Measurements from ENCODE around the gene USF1.
A peak's percentile ranks its signal among the peaks of the same experiment; 100 is the strongest.

USF1 gene

GRCh38 chr1:161045736-161046604 lies at the start of gene USF1:
Gene USF1, minus strand, starts transcription at chr1:161045977. Its CDS starts 2,702 bp downstream, at chr1:161043275.
- Histone ChIP-seq H3K9ac (ENCODE audit: low read depth in 1 of 2, low read length in 2 of 2) (peak within 1 kb of the TSS; percentile 96 to 100), H3K27me3 (ENCODE audit: control insufficient read depth in 2 of 2, insufficient read depth in 2 of 2, low read length in 2 of 2) (no peaks in the 10 kb centered on the region), H3K27ac (ENCODE audit: low read depth in 2 of 2, low read length in 2 of 2) (peak within 1 kb of the TSS; percentile 94 to 98), H3K4me3 (ENCODE audit: low read length in 2 of 2) (peak within 1 kb of the TSS; percentile 78 to 93), H3K4me1 (ENCODE audit: control insufficient read depth in 2 of 2, insufficient read depth in 2 of 2, low read length in 2 of 2) (peaks cover 6 to 26% of the 10 kb centered on the region in 2 donors), H3K36me3 (ENCODE audit: control insufficient read depth in 2 of 2, insufficient read depth in 2 of 2, low read length in 2 of 2) (peaks cover 20 to 23% of the 10 kb centered on the region in 2 donors), H3K9me3 (ENCODE audit: control insufficient read depth in 2 of 2, low read length in 2 of 2) (no peaks in the 10 kb centered on the region)

GRCh38 chr1:161095230-161095629 lies 49.5 kb upstream of the USF1 start:
- H3K27ac ChIP-seq (ENCODE audit: low read depth in 2 of 2, low read length in 2 of 2), result no peak overlapping the region
- peaks cover 13 to 17% of the 10 kb centered on the region in 2 donors for H3K4me1 ChIP-seq (ENCODE audit: control insufficient read depth in 2 of 2, insufficient read depth in 2 of 2, low read length in 2 of 2)
- no peaks in the 10 kb centered on the region for H3K27me3 ChIP-seq (ENCODE audit: control insufficient read depth in 2 of 2, insufficient read depth in 2 of 2, low read length in 2 of 2)
- no peak overlapping the region for H3K4me3 ChIP-seq (ENCODE audit: low read length in 2 of 2)
- no peak overlapping the region for H3K9ac ChIP-seq (ENCODE audit: low read depth in 1 of 2, low read length in 2 of 2)
- peaks cover 0 to 3% of the 10 kb centered on the region in 2 donors for H3K36me3 ChIP-seq (ENCODE audit: control insufficient read depth in 2 of 2, insufficient read depth in 2 of 2, low read length in 2 of 2)
- H3K9me3 ChIP-seq (ENCODE audit: control insufficient read depth in 2 of 2, low read length in 2 of 2), result no peaks in the 10 kb centered on the region

GRCh38 chr1:161094481-161094880 lies 48.7 kb upstream of the USF1 start:
- Histone ChIP-seq H3K27me3 (ENCODE audit: control insufficient read depth in 2 of 2, insufficient read depth in 2 of 2, low read length in 2 of 2) (no peaks in the 10 kb centered on the region), H3K4me1 (ENCODE audit: control insufficient read depth in 2 of 2, insufficient read depth in 2 of 2, low read length in 2 of 2) (peaks cover 13 to 20% of the 10 kb centered on the region in 2 donors), H3K9me3 (ENCODE audit: control insufficient read depth in 2 of 2, low read length in 2 of 2) (no peaks in the 10 kb centered on the region), H3K9ac (ENCODE audit: low read depth in 1 of 2, low read length in 2 of 2) (no peak overlapping the region), H3K4me3 (ENCODE audit: low read length in 2 of 2) (no peak overlapping the region), H3K27ac (ENCODE audit: low read depth in 2 of 2, low read length in 2 of 2) (no peak overlapping the region), H3K36me3 (ENCODE audit: control insufficient read depth in 2 of 2, insufficient read depth in 2 of 2, low read length in 2 of 2) (no peaks in the 10 kb centered on the region)

- no peaks in the 10 kb centered on the region for H3K27me3 ChIP-seq (ENCODE audit: control insufficient read depth in 2 of 2, insufficient read depth in 2 of 2, low read length in 2 of 2)
- H3K4me3 ChIP-seq (ENCODE audit: low read length in 2 of 2), result no peak overlapping the region
- H3K9ac ChIP-seq (ENCODE audit: low read depth in 1 of 2, low read length in 2 of 2), result no peak overlapping the region
- no peaks in the 10 kb centered on the region for H3K36me3 ChIP-seq (ENCODE audit: control insufficient read depth in 2 of 2, insufficient read depth in 2 of 2, low read length in 2 of 2)
- H3K9me3 ChIP-seq (ENCODE audit: control insufficient read depth in 2 of 2, low read length in 2 of 2), result no peaks in the 10 kb centered on the region
- no peak overlapping the region for H3K27ac ChIP-seq (ENCODE audit: low read depth in 2 of 2, low read length in 2 of 2)
- peaks cover 7 to 20% of the 10 kb centered on the region in 2 donors for H3K4me1 ChIP-seq (ENCODE audit: control insufficient read depth in 2 of 2, insufficient read depth in 2 of 2, low read length in 2 of 2)
These were observed 46.8 kb upstream of the USF1 start for GRCh38 chr1:161092621-161093028.

- Histone ChIP-seq H3K9ac (ENCODE audit: low read depth in 1 of 2, low read length in 2 of 2) (no peak overlapping the region), H3K27ac (ENCODE audit: low read depth in 2 of 2, low read length in 2 of 2) (no peak overlapping the region)
These were observed 46.2 kb upstream of the USF1 start for GRCh38 chr1:161091796-161092507.

GRCh38 chr1:161091093-161091492 lies 45.3 kb upstream of the USF1 start:
- no peak overlapping the region for H3K27ac ChIP-seq (ENCODE audit: low read depth in 2 of 2, low read length in 2 of 2)
- H3K9ac ChIP-seq (ENCODE audit: low read depth in 1 of 2, low read length in 2 of 2), result no peak overlapping the region
- H3K36me3 ChIP-seq (ENCODE audit: control insufficient read depth in 2 of 2, insufficient read depth in 2 of 2, low read length in 2 of 2), result no peaks in the 10 kb centered on the region
- no peaks in the 10 kb centered on the region for H3K27me3 ChIP-seq (ENCODE audit: control insufficient read depth in 2 of 2, insufficient read depth in 2 of 2, low read length in 2 of 2)
- H3K9me3 ChIP-seq (ENCODE audit: control insufficient read depth in 2 of 2, low read length in 2 of 2), result no peaks in the 10 kb centered on the region
- H3K4me3 ChIP-seq (ENCODE audit: low read length in 2 of 2), result no peak overlapping the region
- peaks cover 7 to 28% of the 10 kb centered on the region in 2 donors for H3K4me1 ChIP-seq (ENCODE audit: control insufficient read depth in 2 of 2, insufficient read depth in 2 of 2, low read length in 2 of 2)

More at GRCh38 chr1:161091796-161092507, 46.2 kb upstream of the USF1 start:
- Histone ChIP-seq H3K4me1 (ENCODE audit: control insufficient read depth in 2 of 2, insufficient read depth in 2 of 2, low read length in 2 of 2) (peaks cover under 1 to 19% of the 10 kb centered on the region in 2 donors), H3K4me3 (ENCODE audit: low read length in 2 of 2) (no peak overlapping the region), H3K36me3 (ENCODE audit: control insufficient read depth in 2 of 2, insufficient read depth in 2 of 2, low read length in 2 of 2) (no peaks in the 10 kb centered on the region), H3K9me3 (ENCODE audit: control insufficient read depth in 2 of 2, low read length in 2 of 2) (no peaks in the 10 kb centered on the region), H3K27me3 (ENCODE audit: control insufficient read depth in 2 of 2, insufficient read depth in 2 of 2, low read length in 2 of 2) (no peaks in the 10 kb centered on the region)

- no peaks in the 10 kb centered on the region for H3K9me3 ChIP-seq (ENCODE audit: control insufficient read depth in 2 of 2, low read length in 2 of 2)
- no peaks in the 10 kb centered on the region for H3K27me3 ChIP-seq (ENCODE audit: control insufficient read depth in 2 of 2, insufficient read depth in 2 of 2, low read length in 2 of 2)
- no peak overlapping the region for H3K27ac ChIP-seq (ENCODE audit: low read depth in 2 of 2, low read length in 2 of 2)
- no peaks in the 10 kb centered on the region for H3K36me3 ChIP-seq (ENCODE audit: control insufficient read depth in 2 of 2, insufficient read depth in 2 of 2, low read length in 2 of 2)
- H3K4me1 ChIP-seq (ENCODE audit: control insufficient read depth in 2 of 2, insufficient read depth in 2 of 2, low read length in 2 of 2), result peaks cover 7 to 32% of the 10 kb centered on the region in 2 donors
- no peak overlapping the region for H3K9ac ChIP-seq (ENCODE audit: low read depth in 1 of 2, low read length in 2 of 2)
- H3K4me3 ChIP-seq (ENCODE audit: low read length in 2 of 2), result no peak overlapping the region
These were observed 44.8 kb upstream of the USF1 start for GRCh38 chr1:161090617-161091016.

- Histone ChIP-seq H3K27ac (ENCODE audit: low read depth in 2 of 2, low read length in 2 of 2) (no peak overlapping the region), H3K9me3 (ENCODE audit: control insufficient read depth in 2 of 2, low read length in 2 of 2) (no peaks in the 10 kb centered on the region), H3K9ac (ENCODE audit: low read depth in 1 of 2, low read length in 2 of 2) (peak overlapping the region in 1 of 2 donors; percentile 39), H3K4me1 (ENCODE audit: control insufficient read depth in 2 of 2, insufficient read depth in 2 of 2, low read length in 2 of 2) (peaks cover 7 to 32% of the 10 kb centered on the region in 2 donors), H3K27me3 (ENCODE audit: control insufficient read depth in 2 of 2, insufficient read depth in 2 of 2, low read length in 2 of 2) (no peaks in the 10 kb centered on the region), H3K36me3 (ENCODE audit: control insufficient read depth in 2 of 2, insufficient read depth in 2 of 2, low read length in 2 of 2) (no peaks in the 10 kb centered on the region), H3K4me3 (ENCODE audit: low read length in 2 of 2) (no peak overlapping the region)
These were observed 44.2 kb upstream of the USF1 start for GRCh38 chr1:161089938-161090337.

- H3K9me3 ChIP-seq (ENCODE audit: control insufficient read depth in 2 of 2, low read length in 2 of 2), result no peaks in the 10 kb centered on the region
- no peaks in the 10 kb centered on the region for H3K36me3 ChIP-seq (ENCODE audit: control insufficient read depth in 2 of 2, insufficient read depth in 2 of 2, low read length in 2 of 2)
- peaks cover 7 to 34% of the 10 kb centered on the region in 2 donors for H3K4me1 ChIP-seq (ENCODE audit: control insufficient read depth in 2 of 2, insufficient read depth in 2 of 2, low read length in 2 of 2)
- H3K4me3 ChIP-seq (ENCODE audit: low read length in 2 of 2), result peak within 1 kb of the TSS; percentile 54 to 57
- peak within 1 kb of the TSS; percentile 30 to 38 for H3K27ac ChIP-seq (ENCODE audit: low read depth in 2 of 2, low read length in 2 of 2)
- no peaks in the 10 kb centered on the region for H3K27me3 ChIP-seq (ENCODE audit: control insufficient read depth in 2 of 2, insufficient read depth in 2 of 2, low read length in 2 of 2)
- H3K9ac ChIP-seq (ENCODE audit: low read depth in 1 of 2, low read length in 2 of 2), result peak within 1 kb of the TSS; percentile 61 to 65
These were observed 43.6 kb upstream of the USF1 start, which contains the start of gene NECTIN4 for GRCh38 chr1:161089251-161089924. Gene NECTIN4, minus strand, starts transcription at chr1:161089558. Its CDS starts 262 bp downstream, at chr1:161089296.

Measured in mucosa of rectum (tissue), 2 donors.